ENCODE data around the gene TTC4.
"Not testable (repeated sequence)": the region's sequence is repeated elsewhere in the genome, so short reads cannot be mapped to it uniquely, and the experiment has no call there.

The TTC4 gene

GRCh38 chr1:54764922-54765561 is 49.4 kb downstream of the TTC4 start:
- Histone ChIP-seq H3K4me3 (ENCODE audit: low read length in 2 of 2) (peak overlapping the region; percentile 87 to 98), H3K9me3 (ENCODE audit: control insufficient read depth in 2 of 2, low read length in 2 of 2) (no peaks in the 10 kb centered on the region), H3K4me1 (ENCODE audit: control insufficient read depth, insufficient read depth, low read length) (peaks cover 13% of the 10 kb centered on the region), H3K27me3 (ENCODE audit: control insufficient read depth in 1 of 2, insufficient read depth in 2 of 2, low read length in 2 of 2) (no peaks in the 10 kb centered on the region), H3K9ac (ENCODE audit: low read length in 2 of 2) (peak overlapping the region; percentile 68 to 76), H3K27ac (ENCODE audit: low read length) (peak overlapping the region; percentile 41), H3K36me3 (ENCODE audit: control insufficient read depth in 2 of 2, insufficient read depth in 2 of 2, low read length in 2 of 2) (no peaks in the 10 kb centered on the region)

DNA sequence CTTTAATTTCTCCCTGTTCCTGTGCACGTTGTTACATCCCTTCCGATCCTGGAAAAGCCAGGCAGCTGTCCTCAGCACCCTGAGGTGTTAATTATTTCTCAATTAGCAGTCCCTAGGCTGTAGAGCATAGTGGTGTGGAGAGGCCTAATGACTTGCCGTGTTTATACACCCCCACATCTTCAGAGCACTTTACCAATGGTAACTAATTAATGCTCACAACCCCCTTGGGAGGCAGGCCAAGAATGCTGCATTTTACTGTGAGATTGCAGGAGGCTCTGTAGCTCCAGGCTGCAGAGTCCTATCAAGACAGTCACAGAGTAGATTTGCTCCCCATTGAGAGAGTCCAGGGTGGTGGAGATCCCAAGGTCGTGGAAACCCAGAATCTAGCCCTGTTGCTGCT is 51.1 kb downstream of the TTC4 start:
- H3K27me3 ChIP-seq (ENCODE audit: control insufficient read depth in 1 of 2, insufficient read depth in 2 of 2, low read length in 2 of 2), result no peaks in the 10 kb centered on the region
- H3K36me3 ChIP-seq (ENCODE audit: control insufficient read depth in 2 of 2, insufficient read depth in 2 of 2, low read length in 2 of 2), result no peaks in the 10 kb centered on the region
- no peak overlapping the region for H3K27ac ChIP-seq (ENCODE audit: low read length)

DNA sequence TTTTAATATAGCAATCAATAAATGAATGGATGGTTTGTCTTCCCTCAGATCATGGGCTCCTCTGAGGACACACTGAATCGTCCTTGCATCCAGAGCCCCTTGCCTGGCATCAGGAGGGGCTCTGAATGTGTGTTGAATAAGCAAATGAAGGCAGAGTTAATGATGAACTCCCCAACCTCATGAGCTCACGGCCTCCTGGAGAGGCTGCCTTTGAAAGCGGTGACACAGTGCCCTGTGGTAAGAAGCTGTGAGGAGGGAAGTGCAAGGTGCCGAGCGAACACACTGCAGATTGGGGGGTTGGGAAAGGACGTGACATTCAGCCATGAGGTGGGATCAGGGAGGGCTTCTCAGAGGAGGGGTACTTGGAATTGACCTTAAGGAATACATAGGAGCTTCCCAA is 51.9 kb downstream of the TTC4 start:
- Histone ChIP-seq H3K27me3 (ENCODE audit: control insufficient read depth in 1 of 2, insufficient read depth in 2 of 2, low read length in 2 of 2) (no peaks in the 10 kb centered on the region), H3K36me3 (ENCODE audit: control insufficient read depth in 2 of 2, insufficient read depth in 2 of 2, low read length in 2 of 2) (no peaks in the 10 kb centered on the region), H3K4me3 (ENCODE audit: low read length in 2 of 2) (no peak overlapping the region), H3K9ac (ENCODE audit: low read length in 2 of 2) (no peak overlapping the region), H3K9me3 (ENCODE audit: control insufficient read depth in 2 of 2, low read length in 2 of 2) (no peaks in the 10 kb centered on the region), H3K4me1 (ENCODE audit: control insufficient read depth, insufficient read depth, low read length) (peaks cover 12% of the 10 kb centered on the region), H3K27ac (ENCODE audit: low read length) (no peak overlapping the region)

More for the DNA sequence above, 51.1 kb downstream of the TTC4 start:
- Histone ChIP-seq H3K4me1 (ENCODE audit: control insufficient read depth, insufficient read depth, low read length) (peaks cover 12% of the 10 kb centered on the region), H3K9me3 (ENCODE audit: control insufficient read depth in 2 of 2, low read length in 2 of 2) (no peaks in the 10 kb centered on the region), H3K9ac (ENCODE audit: low read length in 2 of 2) (no peak overlapping the region), H3K4me3 (ENCODE audit: low read length in 2 of 2) (no peak overlapping the region)

- Histone ChIP-seq H3K27ac (ENCODE audit: low read length) (no peak overlapping the region), H3K4me1 (ENCODE audit: control insufficient read depth, insufficient read depth, low read length) (peaks cover 12% of the 10 kb centered on the region), H3K9me3 (ENCODE audit: control insufficient read depth in 2 of 2, low read length in 2 of 2) (no peaks in the 10 kb centered on the region), H3K36me3 (ENCODE audit: control insufficient read depth in 2 of 2, insufficient read depth in 2 of 2, low read length in 2 of 2) (no peaks in the 10 kb centered on the region), H3K9ac (ENCODE audit: low read length in 2 of 2) (no peak overlapping the region), H3K27me3 (ENCODE audit: control insufficient read depth in 1 of 2, insufficient read depth in 2 of 2, low read length in 2 of 2) (no peaks in the 10 kb centered on the region), H3K4me3 (ENCODE audit: low read length in 2 of 2) (no peak overlapping the region)
These were observed 52.4 kb downstream of the TTC4 start for GRCh38 chr1:54768093-54768492.

GRCh38 chr1:54772951-54773350 is 57.3 kb downstream of the TTC4 start:
- Histone ChIP-seq H3K36me3 (ENCODE audit: control insufficient read depth in 2 of 2, insufficient read depth in 2 of 2, low read length in 2 of 2) (no peaks in the 10 kb centered on the region), H3K9ac (ENCODE audit: low read length in 2 of 2) (no peak overlapping the region), H3K27me3 (ENCODE audit: control insufficient read depth in 1 of 2, insufficient read depth in 2 of 2, low read length in 2 of 2) (no peaks in the 10 kb centered on the region), H3K27ac (ENCODE audit: low read length) (no peak overlapping the region), H3K4me3 (ENCODE audit: low read length in 2 of 2) (no peak overlapping the region), H3K4me1 (ENCODE audit: control insufficient read depth, insufficient read depth, low read length) (peaks cover 15% of the 10 kb centered on the region), H3K9me3 (ENCODE audit: control insufficient read depth in 2 of 2, low read length in 2 of 2) (no peaks in the 10 kb centered on the region)

DNA sequence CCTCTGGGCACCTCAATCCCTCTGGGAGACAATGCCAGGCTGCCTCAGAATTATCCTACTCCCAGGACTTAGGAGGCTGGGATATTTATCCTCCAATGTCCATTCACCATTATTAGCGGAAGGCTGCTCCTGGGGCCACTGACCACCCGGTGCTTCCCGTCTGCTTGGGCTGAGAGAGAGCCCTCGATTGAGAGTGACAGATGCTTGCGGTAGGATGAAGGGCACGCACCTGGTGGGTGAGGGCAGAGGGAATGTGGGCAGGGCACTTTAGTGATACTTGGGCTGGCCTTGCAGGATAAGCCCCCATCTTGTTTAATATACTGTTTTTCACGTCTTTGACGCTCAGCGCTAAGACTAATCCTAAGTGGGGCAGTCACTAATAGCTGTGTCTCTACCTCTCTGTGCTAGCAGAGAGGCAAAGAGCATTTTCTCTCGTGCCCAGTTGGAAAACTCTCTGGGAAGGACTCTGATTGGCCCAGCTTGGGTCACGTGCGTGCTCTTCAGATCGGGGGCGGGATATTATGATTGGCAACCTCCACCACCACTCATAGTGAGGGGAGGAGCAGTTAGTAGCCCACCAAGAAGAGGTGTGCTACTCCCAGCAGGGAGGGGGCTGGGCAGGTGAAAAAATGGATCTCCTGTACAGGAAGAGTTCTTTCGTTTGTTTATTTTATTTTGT is 59.3 kb downstream of the TTC4 start:
- Histone ChIP-seq H3K36me3 (ENCODE audit: control insufficient read depth in 2 of 2, insufficient read depth in 2 of 2, low read length in 2 of 2) (no peaks in the 10 kb centered on the region), H3K27me3 (ENCODE audit: control insufficient read depth in 1 of 2, insufficient read depth in 2 of 2, low read length in 2 of 2) (no peaks in the 10 kb centered on the region), H3K4me1 (ENCODE audit: control insufficient read depth, insufficient read depth, low read length) (peaks cover 15% of the 10 kb centered on the region), H3K9ac (ENCODE audit: low read length in 2 of 2) (no peak overlapping the region), H3K9me3 (ENCODE audit: control insufficient read depth in 2 of 2, low read length in 2 of 2) (no peaks in the 10 kb centered on the region), H3K4me3 (ENCODE audit: low read length in 2 of 2) (no peak overlapping the region), H3K27ac (ENCODE audit: low read length) (no peak overlapping the region)

GRCh38 chr1:54775828-54776721 is 60.4 kb downstream of the TTC4 start:
- not testable (repeated sequence) for H3K4me3 ChIP-seq (ENCODE audit: low read length in 2 of 2); H3K27me3 ChIP-seq (ENCODE audit: control insufficient read depth in 1 of 2, insufficient read depth in 2 of 2, low read length in 2 of 2); H3K9me3 ChIP-seq (ENCODE audit: control insufficient read depth in 2 of 2, low read length in 2 of 2); H3K36me3 ChIP-seq (ENCODE audit: control insufficient read depth in 2 of 2, insufficient read depth in 2 of 2, low read length in 2 of 2); H3K27ac ChIP-seq (ENCODE audit: low read length)
- peaks cover 15% of the 10 kb centered on the region for H3K4me1 ChIP-seq (ENCODE audit: control insufficient read depth, insufficient read depth, low read length)
- H3K9ac ChIP-seq (ENCODE audit: low read length in 2 of 2), result peak overlapping the region in 1 of 2 donors; percentile 42

- H3K27me3 ChIP-seq (ENCODE audit: control insufficient read depth in 1 of 2, insufficient read depth in 2 of 2, low read length in 2 of 2), result peaks cover 10 to 11% of the 10 kb centered on the region in 2 donors
- no peaks in the 10 kb centered on the region for H3K9me3 ChIP-seq (ENCODE audit: control insufficient read depth in 2 of 2, low read length in 2 of 2)
- H3K36me3 ChIP-seq (ENCODE audit: control insufficient read depth in 2 of 2, insufficient read depth in 2 of 2, low read length in 2 of 2), result no peaks in the 10 kb centered on the region
- peak overlapping the region; percentile 60 for H3K27ac ChIP-seq (ENCODE audit: low read length)
- peaks cover 19% of the 10 kb centered on the region for H3K4me1 ChIP-seq (ENCODE audit: control insufficient read depth, insufficient read depth, low read length)
- H3K4me3 ChIP-seq (ENCODE audit: low read length in 2 of 2), result no peak overlapping the region
- H3K9ac ChIP-seq (ENCODE audit: low read length in 2 of 2), result no peak overlapping the region
These were observed 61.4 kb downstream of the TTC4 start for GRCh38 chr1:54777011-54777410.

- H3K27ac ChIP-seq (ENCODE audit: low read length), result peak overlapping the region; percentile 60
- H3K9me3 ChIP-seq (ENCODE audit: control insufficient read depth in 2 of 2, low read length in 2 of 2), result no peaks in the 10 kb centered on the region
- no peak overlapping the region for H3K4me3 ChIP-seq (ENCODE audit: low read length in 2 of 2)
- H3K4me1 ChIP-seq (ENCODE audit: control insufficient read depth, insufficient read depth, low read length), result peaks cover 19% of the 10 kb centered on the region
- no peak overlapping the region for H3K9ac ChIP-seq (ENCODE audit: low read length in 2 of 2)
- no peaks in the 10 kb centered on the region for H3K36me3 ChIP-seq (ENCODE audit: control insufficient read depth in 2 of 2, insufficient read depth in 2 of 2, low read length in 2 of 2)
- H3K27me3 ChIP-seq (ENCODE audit: control insufficient read depth in 1 of 2, insufficient read depth in 2 of 2, low read length in 2 of 2), result peaks cover 13 to 15% of the 10 kb centered on the region in 2 donors
These were observed 61.8 kb downstream of the TTC4 start for GRCh38 chr1:54777431-54777830.

- no peak overlapping the region for H3K27ac ChIP-seq (ENCODE audit: low read length)
- H3K4me3 ChIP-seq (ENCODE audit: low read length in 2 of 2), result no peak overlapping the region
- H3K9ac ChIP-seq (ENCODE audit: low read length in 2 of 2), result no peak overlapping the region
- H3K4me1 ChIP-seq (ENCODE audit: control insufficient read depth, insufficient read depth, low read length), result peaks cover 19% of the 10 kb centered on the region
- H3K36me3 ChIP-seq (ENCODE audit: control insufficient read depth in 2 of 2, insufficient read depth in 2 of 2, low read length in 2 of 2), result no peaks in the 10 kb centered on the region
- peaks cover 13 to 15% of the 10 kb centered on the region in 2 donors for H3K27me3 ChIP-seq (ENCODE audit: control insufficient read depth in 1 of 2, insufficient read depth in 2 of 2, low read length in 2 of 2)
- H3K9me3 ChIP-seq (ENCODE audit: control insufficient read depth in 2 of 2, low read length in 2 of 2), result no peaks in the 10 kb centered on the region
These were observed 65.5 kb downstream of the TTC4 start for GRCh38 chr1:54781023-54781723.
